T-helper 1 cell treated with Interleukin-12 subunit alpha and Interleukin-12 subunit beta and Interleukin-4 antibody, amounts not matched to agents 30 μg/mL and 1 μg/mL, for 36 hours (primary cell): Measurements from ENCODE around the gene LIFR.

Experiments
- H3K27ac Mint-ChIP-seq: one replicate; pipeline ENCODE4 v1.8.0; 2021; ENCODE audit warnings: mild to moderate bottlenecking, mixed read lengths
- H3K27me3 Mint-ChIP-seq: one replicate; pipeline ENCODE4 v1.8.0; 2021; ENCODE audit warnings: low read depth, mixed read lengths
- H3K36me3 Mint-ChIP-seq: one replicate; pipeline ENCODE4 v1.8.0; 2021; ENCODE audit warnings: low read depth, mixed read lengths
- H3K4me1 Mint-ChIP-seq: one replicate; pipeline ENCODE4 v1.8.0; 2021; ENCODE audit warnings: low read depth, mixed read lengths
- H3K4me3 Mint-ChIP-seq: one replicate; pipeline ENCODE4 v1.8.0; 2021; ENCODE audit warnings: mild to moderate bottlenecking, moderate library complexity, mixed read lengths
- H3K9me3 Mint-ChIP-seq: one replicate; pipeline ENCODE4 v1.8.0; 2021; ENCODE audit warnings: mixed read lengths

The LIFR gene

DNA sequence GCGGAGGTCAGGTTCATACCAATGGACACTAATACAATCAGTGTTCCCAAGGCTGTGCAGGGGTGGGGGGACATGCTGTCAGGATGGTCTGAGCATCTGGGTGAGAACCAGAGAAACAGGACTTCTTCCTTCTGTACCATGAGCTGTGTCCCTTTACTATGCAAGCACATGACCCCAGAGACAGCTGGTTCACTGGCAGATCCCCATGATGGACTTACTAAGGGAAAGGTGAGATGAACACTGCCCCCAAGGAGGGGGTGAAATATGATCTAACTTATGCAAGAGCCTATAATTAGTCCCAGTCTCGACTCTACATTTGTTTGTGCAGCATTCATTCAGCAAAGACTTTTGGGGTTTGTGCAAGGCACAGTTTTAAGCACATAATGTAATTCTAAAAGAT is 91.4 kb downstream of the LIFR start:
- no peak overlapping the region for H3K4me3 Mint-ChIP-seq
- peaks cover 32% of the 10 kb centered on the region for H3K27me3 Mint-ChIP-seq
- no peaks in the 10 kb centered on the region for H3K36me3 Mint-ChIP-seq
- H3K9me3 Mint-ChIP-seq: no peaks in the 10 kb centered on the region
- no peak overlapping the region for H3K27ac Mint-ChIP-seq
- no peaks in the 10 kb centered on the region for H3K4me1 Mint-ChIP-seq

DNA sequence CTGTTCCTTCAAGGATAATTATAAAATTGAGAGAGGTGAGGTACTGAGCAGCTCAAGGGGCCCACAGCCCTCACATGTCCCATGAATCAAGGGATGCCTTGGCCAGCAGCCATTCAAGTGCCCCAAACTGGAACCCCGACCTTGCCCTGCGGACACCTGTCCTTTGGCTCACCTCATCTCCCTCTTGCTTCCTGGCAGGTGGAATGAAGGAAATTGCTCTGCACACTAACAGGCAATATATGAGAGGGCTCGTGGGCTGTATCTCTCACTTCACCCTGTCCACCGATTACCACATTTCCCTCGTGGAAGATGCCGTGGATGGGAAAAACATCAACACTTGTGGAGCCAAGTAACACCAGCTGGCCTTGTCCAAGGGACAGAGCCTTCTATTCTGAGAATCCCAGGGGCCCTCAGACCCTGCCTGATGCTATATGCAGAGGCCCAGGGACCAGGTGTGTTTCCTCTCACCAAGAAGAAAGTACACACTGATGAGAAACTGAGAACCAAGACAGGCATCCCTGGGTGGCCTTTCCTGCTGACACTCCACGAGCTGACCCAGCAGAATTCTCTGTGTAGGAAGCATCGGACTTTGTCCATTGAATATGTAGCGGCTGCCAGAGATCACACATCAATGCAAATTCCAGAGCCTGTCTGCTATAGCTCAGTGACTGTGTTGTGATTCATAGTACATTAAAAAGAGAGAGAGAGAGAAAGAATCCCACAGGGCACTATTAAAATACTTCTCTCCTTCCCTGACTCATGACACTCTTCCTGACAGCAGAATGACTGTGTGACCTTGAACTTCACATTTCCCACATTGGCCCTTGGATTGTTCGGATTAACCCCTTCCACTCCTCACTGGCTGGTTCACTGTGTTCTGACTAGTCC is 92.6 kb downstream of the LIFR start:
- no peaks in the 10 kb centered on the region for H3K9me3 Mint-ChIP-seq
- H3K27me3 Mint-ChIP-seq: peaks cover 30% of the 10 kb centered on the region
- H3K36me3 Mint-ChIP-seq: no peaks in the 10 kb centered on the region
- no peaks in the 10 kb centered on the region for H3K4me1 Mint-ChIP-seq
- H3K27ac Mint-ChIP-seq: no peak overlapping the region
- H3K4me3 Mint-ChIP-seq: no peak overlapping the region

DNA sequence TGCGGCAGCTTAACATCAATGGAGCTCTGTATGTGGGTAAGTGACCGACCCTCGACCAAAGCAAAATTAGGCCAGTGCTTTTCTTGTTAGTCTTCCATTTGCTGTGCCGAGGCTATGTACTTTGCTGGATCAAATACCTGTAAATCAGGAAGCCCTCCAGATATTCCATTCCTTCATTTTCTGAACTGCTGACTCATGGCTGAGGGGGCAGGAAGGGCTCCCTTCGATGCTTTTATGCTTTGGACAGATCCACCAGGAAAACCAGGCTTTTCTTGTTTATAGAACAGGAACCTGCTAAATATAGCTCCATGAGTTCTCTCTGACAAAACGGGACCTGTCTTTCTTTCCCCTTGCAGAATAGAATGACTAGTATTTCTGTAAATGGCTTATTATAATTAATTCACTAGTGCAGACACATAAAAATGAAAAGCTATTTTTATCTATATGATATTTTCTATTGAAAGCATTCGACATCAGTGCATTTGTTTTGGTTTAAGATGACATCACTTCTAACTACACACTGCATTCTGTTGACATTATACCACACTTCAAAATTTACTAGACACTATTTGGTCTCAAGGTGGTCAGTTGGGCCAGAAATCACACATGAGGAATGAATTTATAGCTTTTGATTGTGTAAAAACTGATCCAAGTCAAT is 93.3 kb downstream of the LIFR start:
- no peak overlapping the region for H3K4me3 Mint-ChIP-seq
- no peaks in the 10 kb centered on the region for H3K9me3 Mint-ChIP-seq
- H3K27ac Mint-ChIP-seq: no peak overlapping the region
- peaks cover 33% of the 10 kb centered on the region for H3K27me3 Mint-ChIP-seq
- H3K36me3 Mint-ChIP-seq: no peaks in the 10 kb centered on the region
- no peaks in the 10 kb centered on the region for H3K4me1 Mint-ChIP-seq

DNA sequence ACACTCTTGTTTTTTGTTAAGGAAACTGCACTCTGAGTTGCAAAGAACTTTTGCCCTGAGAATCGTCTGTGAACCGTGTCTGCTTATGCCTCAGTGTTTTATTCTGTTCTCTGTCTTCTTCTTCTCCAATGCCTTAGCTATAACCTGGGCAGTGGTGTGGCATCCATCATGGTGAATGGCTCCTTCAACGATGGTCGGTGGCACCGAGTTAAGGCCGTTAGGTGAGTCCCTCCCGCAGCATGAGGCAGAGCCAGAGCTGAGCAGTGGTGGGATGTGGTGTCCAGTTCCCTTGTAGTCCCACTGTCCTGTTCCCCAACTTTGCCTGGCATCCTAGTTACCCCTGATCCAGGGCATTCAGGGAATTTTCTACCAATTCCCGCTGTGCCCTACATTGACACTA is 98.3 kb downstream of the LIFR start:
- H3K4me1 Mint-ChIP-seq: peaks cover 15% of the 10 kb centered on the region
- no peak overlapping the region for H3K4me3 Mint-ChIP-seq
- H3K9me3 Mint-ChIP-seq: no peaks in the 10 kb centered on the region
- no peak overlapping the region for H3K27ac Mint-ChIP-seq
- no peaks in the 10 kb centered on the region for H3K36me3 Mint-ChIP-seq
- peaks cover 74% of the 10 kb centered on the region for H3K27me3 Mint-ChIP-seq

DNA sequence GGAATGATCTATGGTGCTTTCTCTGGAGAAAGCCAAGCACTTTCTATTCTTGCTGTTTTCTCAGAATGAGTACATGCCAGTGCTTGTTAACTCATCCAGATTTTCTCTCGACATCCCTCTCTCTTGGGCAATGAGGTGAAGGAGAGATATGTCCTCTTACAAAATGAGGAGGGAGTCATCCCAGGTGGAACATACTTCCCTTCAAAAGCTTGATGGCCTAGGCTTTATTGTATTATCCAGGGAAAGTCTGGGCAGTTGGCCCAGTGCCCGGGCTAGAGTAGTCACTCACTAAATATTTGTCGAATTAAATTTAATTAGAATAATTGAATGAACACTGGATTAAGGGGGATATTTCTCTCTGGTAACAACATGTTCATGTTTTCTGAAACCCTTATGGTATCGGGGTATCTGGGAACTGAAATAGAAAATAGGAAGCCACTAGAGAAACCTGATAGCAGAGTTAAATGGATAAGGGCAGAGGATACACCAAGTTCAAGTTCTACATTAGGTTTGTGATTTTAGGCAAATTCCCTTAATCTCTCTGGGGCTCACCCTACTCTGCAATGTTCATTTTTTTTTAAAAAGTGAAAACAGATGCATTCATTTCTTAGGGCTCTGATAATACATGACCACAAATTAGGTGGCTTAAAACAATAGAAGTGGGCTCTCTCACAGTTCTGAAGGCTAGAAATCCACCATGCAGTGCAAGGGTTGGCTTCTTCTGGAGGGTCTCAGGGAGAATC is 99.6 kb downstream of the LIFR start:
- no peaks in the 10 kb centered on the region for H3K36me3 Mint-ChIP-seq
- peaks cover 25% of the 10 kb centered on the region for H3K4me1 Mint-ChIP-seq
- no peak overlapping the region for H3K27ac Mint-ChIP-seq
- H3K4me3 Mint-ChIP-seq: no peak overlapping the region
- peaks cover 78% of the 10 kb centered on the region for H3K27me3 Mint-ChIP-seq
- no peaks in the 10 kb centered on the region for H3K9me3 Mint-ChIP-seq

DNA sequence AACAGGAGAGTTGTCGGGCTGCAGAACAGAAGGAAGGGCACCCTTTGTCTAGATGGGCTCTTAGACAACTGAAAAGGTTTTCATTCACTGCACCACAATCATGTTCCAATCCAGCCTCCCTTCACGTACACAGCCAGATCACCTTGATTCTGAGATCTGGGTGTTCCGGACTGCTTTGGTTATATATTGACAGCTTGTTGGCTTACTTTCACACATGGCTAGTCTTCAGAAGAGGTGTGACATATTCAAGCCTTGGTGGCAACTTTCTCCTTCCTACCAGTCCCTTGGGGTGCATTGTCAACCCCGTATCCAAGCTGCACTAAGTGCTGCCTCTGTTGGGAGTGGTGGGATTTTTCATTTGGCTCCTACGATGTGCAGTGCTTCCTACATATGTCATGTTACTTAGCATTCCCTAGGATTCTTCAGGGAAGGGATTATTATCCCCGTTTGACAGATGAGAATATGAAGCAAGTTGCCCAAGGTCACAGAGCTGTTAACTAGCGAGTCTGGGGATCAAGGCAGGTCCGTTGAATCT is 100.6 kb downstream of the LIFR start:
- peaks cover 80% of the 10 kb centered on the region for H3K27me3 Mint-ChIP-seq
- H3K27ac Mint-ChIP-seq: no peak overlapping the region
- H3K36me3 Mint-ChIP-seq: no peaks in the 10 kb centered on the region
- H3K9me3 Mint-ChIP-seq: no peaks in the 10 kb centered on the region
- peaks cover 25% of the 10 kb centered on the region for H3K4me1 Mint-ChIP-seq
- H3K4me3 Mint-ChIP-seq: no peak overlapping the region

DNA sequence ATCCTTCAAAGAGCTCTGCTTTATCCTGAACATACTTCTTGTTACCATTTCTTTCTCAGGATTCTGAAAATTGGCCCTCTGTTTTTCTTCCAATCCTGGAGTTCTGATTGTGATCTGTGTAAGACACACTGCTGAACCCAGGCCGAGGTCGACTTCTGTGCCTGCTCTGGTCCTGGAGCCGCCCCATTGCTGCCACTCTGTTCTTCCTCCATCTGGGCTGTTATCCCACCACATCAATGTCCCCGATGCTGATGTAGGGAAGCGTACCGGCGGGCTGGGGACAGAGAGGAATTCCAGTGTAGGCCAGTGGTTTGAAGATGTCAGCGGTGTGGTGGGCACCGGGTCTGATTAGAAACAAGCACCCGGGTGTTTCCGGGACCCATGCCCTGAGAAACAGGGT is 102.5 kb downstream of the LIFR start:
- H3K4me3 Mint-ChIP-seq: peak overlapping the region; percentile 49
- H3K4me1 Mint-ChIP-seq: peaks cover 25% of the 10 kb centered on the region
- H3K9me3 Mint-ChIP-seq: no peaks in the 10 kb centered on the region
- no peaks in the 10 kb centered on the region for H3K36me3 Mint-ChIP-seq
- peak overlapping the region; percentile 54 for H3K27ac Mint-ChIP-seq
- peaks cover 87% of the 10 kb centered on the region for H3K27me3 Mint-ChIP-seq

DNA sequence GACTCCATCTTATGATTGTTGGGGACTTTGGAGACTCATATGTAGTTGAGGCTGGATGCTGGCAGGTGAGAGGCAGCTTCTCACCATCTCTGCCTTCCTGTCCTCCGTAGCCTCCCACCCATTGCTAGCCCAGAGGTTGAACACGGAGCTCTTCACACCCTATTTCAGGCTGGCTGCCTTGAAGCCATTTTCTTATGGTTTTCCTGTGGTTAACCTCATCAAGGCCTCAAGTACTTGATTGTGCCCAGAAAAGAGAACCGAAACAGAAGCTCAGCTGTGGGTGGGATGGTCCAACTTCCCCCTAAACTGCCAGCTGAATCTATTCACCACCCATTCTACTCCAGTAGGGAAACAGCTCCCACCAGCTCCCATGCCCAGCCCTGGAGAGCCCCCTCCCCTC is 102.9 kb downstream of the LIFR start:
- Mint-ChIP-seq H3K27ac (peak overlapping the region; percentile 54), H3K36me3 (no peaks in the 10 kb centered on the region), H3K9me3 (no peaks in the 10 kb centered on the region), H3K27me3 (peaks cover 91% of the 10 kb centered on the region), H3K4me3 (peak overlapping the region; percentile 49), H3K4me1 (peaks cover 25% of the 10 kb centered on the region)

DNA sequence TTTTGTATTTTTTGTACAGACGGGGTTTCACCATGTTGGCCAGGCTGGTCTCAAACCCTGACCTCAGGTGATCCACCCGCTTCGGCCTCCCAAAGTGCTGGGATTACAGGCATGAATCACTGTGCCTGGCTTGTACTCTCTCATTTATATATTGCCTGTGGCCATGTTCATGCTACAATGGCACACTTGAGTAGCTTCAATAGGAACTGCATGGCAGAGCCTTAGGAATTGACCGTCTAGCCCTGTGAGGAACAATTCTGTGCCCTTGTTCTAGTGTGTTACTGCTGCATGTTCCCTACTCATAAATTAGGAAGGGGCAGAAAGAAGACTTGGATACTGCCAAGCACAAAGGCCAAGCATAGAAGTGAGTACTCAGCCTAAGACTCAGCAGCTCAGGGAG is 104.2 kb downstream of the LIFR start:
- Mint-ChIP-seq H3K9me3 (no peaks in the 10 kb centered on the region), H3K4me3 (no peak overlapping the region), H3K4me1 (peaks cover 25% of the 10 kb centered on the region), H3K27me3 (peaks cover 88% of the 10 kb centered on the region), H3K36me3 (no peaks in the 10 kb centered on the region), H3K27ac (no peak overlapping the region)

DNA sequence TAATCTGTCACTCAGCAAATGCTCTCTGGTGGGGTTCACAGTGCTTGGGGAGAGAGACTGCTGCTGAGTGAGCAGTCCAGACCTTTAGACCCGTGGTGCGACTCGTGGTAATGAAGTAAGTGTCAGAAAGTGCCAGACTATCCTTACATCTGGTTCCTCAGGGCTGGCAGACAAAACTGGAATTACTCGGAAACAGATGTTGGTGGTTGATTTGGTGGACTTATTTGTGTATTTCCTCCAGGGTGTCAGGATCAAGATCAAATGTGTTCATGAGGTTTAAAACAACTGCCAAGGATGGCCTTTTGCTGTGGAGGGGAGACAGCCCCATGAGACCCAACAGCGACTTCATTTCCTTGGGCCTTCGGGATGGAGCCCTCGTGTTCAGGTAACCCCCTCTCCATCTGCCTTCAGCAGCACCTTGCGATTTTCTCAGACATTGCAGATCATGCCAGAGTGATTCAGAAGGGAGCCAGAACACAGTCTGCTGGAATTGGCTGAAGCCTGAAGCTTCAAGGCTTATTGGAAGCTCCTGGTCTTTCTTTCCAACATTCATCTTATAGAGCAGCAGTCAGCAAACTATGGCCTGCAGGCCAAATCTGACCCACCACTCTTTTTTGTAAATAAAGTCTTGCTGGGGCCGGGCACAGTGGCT is 105.2 kb downstream of the LIFR start:
- H3K4me1 Mint-ChIP-seq: peaks cover 25% of the 10 kb centered on the region
- H3K9me3 Mint-ChIP-seq: no peaks in the 10 kb centered on the region
- no peaks in the 10 kb centered on the region for H3K36me3 Mint-ChIP-seq
- H3K27me3 Mint-ChIP-seq: peaks cover 88% of the 10 kb centered on the region
- H3K27ac Mint-ChIP-seq: no peak overlapping the region
- H3K4me3 Mint-ChIP-seq: no peak overlapping the region

DNA sequence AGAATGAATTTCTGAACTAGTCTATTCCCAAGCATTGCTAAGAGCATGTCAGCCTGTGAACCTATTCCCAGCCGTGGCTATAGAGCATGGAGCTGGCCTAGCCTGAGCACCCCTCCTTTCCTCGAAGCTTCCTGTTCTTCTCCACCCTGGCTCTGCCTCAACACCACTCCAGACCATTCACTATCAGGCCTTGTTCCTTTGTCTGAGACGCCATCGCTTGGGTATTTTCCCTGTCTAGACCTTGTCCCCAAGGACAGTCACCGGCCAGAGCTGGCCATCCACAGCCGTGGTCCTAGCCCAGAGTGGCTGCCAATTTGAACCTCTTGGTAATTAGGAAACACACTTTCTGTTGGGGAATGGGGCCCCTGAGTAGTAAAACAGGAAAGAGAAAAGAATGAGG is 105.8 kb downstream of the LIFR start:
- Mint-ChIP-seq H3K36me3 (no peaks in the 10 kb centered on the region), H3K9me3 (no peaks in the 10 kb centered on the region), H3K4me1 (peaks cover 24% of the 10 kb centered on the region), H3K4me3 (no peak overlapping the region), H3K27me3 (peaks cover 85% of the 10 kb centered on the region), H3K27ac (no peak overlapping the region)

DNA sequence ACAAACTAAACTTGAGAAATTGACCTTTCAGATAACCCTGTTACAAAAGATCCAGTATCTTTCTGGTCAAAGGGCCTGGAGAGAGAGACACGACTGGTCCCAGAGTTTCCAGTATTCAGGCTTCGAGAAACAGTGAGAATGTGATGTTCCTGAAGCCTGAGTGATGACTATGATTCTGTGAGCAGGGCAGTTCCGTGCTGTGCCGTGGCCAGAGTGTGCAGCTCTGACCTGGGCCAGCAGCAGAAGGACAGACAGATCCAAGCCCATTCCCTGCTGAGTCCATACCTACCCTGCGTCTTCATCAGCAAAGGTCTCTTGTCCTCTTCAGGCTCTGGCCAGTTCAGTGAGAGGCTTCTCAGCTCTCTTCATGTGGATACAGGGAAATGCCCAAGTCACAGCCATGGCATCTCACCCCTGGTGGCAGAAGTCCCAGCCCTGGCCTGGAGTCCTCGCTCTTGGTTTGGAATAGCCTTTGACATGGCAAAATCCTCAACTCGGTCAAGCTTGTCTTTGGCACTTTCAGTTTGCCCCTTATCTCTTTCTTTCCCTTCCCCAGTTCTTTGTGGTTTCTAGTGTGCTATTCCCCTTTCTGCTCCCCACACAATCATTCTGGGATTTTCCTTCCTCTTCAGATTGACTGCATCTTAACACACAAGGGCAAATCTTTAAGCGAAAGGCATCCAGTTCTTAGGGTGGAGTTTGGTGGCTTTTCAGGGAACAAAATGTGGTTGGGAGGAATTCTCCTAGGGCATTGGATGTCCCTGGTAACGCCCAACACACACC is 107.7 kb downstream of the LIFR start:
- H3K4me3 Mint-ChIP-seq: no peak overlapping the region
- H3K27ac Mint-ChIP-seq: no peak overlapping the region
- no peaks in the 10 kb centered on the region for H3K9me3 Mint-ChIP-seq
- no peaks in the 10 kb centered on the region for H3K36me3 Mint-ChIP-seq
- H3K27me3 Mint-ChIP-seq: peaks cover 76% of the 10 kb centered on the region
- H3K4me1 Mint-ChIP-seq: peaks cover 16% of the 10 kb centered on the region

DNA sequence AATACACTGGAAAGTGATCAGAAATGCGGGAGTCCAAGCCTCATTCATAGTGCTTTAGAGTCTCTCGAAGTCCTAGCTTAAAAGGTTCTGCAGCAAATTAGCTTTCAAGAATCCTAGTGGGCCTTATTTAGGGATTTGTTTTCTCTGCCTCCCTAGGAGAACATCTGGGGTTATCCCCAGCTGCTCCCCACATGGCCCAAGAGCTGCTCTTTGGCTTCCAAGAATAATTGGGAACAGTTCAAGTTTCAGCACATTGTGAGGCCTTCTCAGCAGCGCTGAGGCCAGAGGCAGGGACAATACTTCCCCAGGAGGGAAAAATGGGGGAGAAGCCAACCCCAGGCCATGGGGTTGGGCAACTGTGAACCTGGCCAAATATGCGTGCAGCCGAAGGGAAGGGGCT is 108.7 kb downstream of the LIFR start:
- Mint-ChIP-seq H3K9me3 (no peaks in the 10 kb centered on the region), H3K4me3 (no peak overlapping the region), H3K4me1 (peaks cover 6% of the 10 kb centered on the region), H3K36me3 (no peaks in the 10 kb centered on the region), H3K27ac (no peak overlapping the region), H3K27me3 (peaks cover 66% of the 10 kb centered on the region)
